A673 (cell line): Measurements from ENCODE around the gene DNAAF5.

ENCODE experiments used
- CTCF ChIP-seq: fragments of 300-800, 200-600 bp; sonication (generic); conservative IDR thresholded peaks from 2 replicates; pipeline ENCODE4 v1.5.1; 2017; ENCODE audit warnings: low read depth, mild to moderate bottlenecking, antibody characterized with exemption, low read length, moderate library complexity, mixed read lengths
- EZH2 ChIP-seq: fragments of 200-600 bp; sonication (generic); IDR thresholded peaks from 2 replicates; pipeline ENCODE4 v1.6.1; 2017; ENCODE audit warnings: borderline replicate concordance, low read depth, mild to moderate bottlenecking, mixed read lengths, antibody characterized with exemption, low read length; ENCODE audit not compliant: poor library complexity, severe bottlenecking

GRCh38 chr7:690478-691360, 35.8 kb upstream of the DNAAF5 start:
- TF ChIP-seq CTCF (no peak), EZH2 (no peak)
